Measurements from ENCODE around the gene P3H2.

- TF ChIP-seq EZH2 (IDR thresholded peaks at IDR 0.05; ENCODE audit: insufficient read depth, poor library complexity, severe bottlenecking) (no peak), EZH2phosphoT487 (IDR thresholded peaks at IDR 0.05; ENCODE audit: insufficient read depth, low read depth) (no peak)
These were observed 2.7 kb downstream of the P3H2 start for GRCh38 chr3:190117981-190118380.
